ENCODE results near the gene ATM.

The ATM gene

DNA sequence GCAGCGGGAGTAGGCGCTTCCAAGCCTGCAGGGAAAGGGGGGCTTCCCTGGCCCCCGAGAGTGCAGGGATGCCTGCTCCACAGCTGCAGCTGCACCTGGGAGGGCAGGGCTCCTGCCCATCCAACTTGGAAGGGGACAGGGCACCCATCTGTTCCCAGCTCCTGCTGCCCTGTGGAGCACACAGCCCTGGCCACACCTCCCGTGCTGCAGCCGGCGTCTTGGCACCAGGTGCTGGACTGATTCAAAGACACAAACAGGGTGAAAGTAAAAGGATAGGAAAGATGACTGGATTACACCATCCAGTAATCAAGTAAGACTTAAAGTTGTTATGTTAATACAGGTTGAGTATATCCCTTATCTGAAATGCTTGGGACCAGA, 15.2 kb upstream of the ATM start:
- TF ChIP-seq, protein P1, sequence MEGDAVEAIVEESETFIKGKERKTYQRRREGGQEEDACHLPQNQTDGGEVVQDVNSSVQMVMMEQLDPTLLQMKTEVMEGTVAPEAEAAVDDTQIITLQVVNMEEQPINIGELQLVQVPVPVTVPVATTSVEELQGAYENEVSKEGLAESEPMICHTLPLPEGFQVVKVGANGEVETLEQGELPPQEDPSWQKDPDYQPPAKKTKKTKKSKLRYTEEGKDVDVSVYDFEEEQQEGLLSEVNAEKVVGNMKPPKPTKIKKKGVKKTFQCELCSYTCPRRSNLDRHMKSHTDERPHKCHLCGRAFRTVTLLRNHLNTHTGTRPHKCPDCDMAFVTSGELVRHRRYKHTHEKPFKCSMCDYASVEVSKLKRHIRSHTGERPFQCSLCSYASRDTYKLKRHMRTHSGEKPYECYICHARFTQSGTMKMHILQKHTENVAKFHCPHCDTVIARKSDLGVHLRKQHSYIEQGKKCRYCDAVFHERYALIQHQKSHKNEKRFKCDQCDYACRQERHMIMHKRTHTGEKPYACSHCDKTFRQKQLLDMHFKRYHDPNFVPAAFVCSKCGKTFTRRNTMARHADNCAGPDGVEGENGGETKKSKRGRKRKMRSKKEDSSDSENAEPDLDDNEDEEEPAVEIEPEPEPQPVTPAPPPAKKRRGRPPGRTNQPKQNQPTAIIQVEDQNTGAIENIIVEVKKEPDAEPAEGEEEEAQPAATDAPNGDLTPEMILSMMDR (IDR thresholded peaks at IDR 0.05; ENCODE audit: extremely low read depth, insufficient read depth, missing control alignments) = no peak
- DNase-seq (ENCODE audit: low spot score) = no peak
- in situ Hi-C loops (cut with MboI; ENCODE audit: low pct_unique_long_range_greater_than_20kb, low sequenced_read_pairs, unreplicated experiment) = no loop called here

DNA sequence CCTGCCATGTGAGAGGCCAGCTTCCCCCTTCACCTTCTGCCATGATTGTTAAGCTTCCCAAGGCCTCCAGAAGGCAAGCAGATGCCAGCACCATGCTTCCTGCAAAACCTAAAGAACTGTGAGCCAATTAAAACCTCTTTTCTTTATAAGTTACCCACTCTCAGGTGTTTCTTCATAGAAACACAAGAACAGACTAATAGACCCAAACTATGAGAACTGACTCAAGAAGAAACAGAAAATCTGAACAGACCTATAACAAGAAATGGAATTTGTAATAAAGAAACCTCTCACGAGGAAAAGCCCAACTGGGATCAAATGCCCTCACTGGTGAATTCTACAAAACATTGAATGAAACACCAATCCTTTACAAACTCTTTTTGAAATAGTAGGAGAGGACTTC, 12.4 kb upstream of the ATM start:
- in situ Hi-C loops (cut with MboI; ENCODE audit: low pct_unique_long_range_greater_than_20kb, low sequenced_read_pairs, unreplicated experiment) = no loop called here
- no peak for DNase-seq (ENCODE audit: low spot score)
- TF ChIP-seq, protein P1 (IDR thresholded peaks at IDR 0.05; ENCODE audit: extremely low read depth, insufficient read depth, missing control alignments) = no peak

DNA sequence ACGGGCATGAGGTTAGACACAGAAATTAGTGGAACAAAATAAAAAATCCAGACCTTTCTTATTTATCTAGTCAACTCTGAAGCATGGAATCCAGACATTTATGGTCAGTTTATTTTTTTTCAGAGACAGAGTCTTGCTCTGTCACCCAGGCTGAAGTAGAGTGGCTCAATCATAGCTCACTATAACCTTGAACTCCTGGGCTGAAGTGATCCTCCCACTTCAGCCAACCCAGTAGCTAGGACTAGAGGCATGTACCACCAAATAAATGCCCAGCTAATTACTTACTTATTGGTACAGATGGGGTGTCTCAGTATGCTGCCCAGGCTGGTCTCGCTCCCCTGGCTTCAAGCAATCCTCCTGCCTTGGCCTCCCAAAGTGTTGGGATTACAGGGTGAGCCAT, 9.1 kb upstream of the ATM start:
- in situ Hi-C loops (cut with MboI; ENCODE audit: low pct_unique_long_range_greater_than_20kb, low sequenced_read_pairs, unreplicated experiment) = no loop called here
- TF ChIP-seq, protein P1 (IDR thresholded peaks at IDR 0.05; ENCODE audit: extremely low read depth, insufficient read depth, missing control alignments) = no peak

DNA sequence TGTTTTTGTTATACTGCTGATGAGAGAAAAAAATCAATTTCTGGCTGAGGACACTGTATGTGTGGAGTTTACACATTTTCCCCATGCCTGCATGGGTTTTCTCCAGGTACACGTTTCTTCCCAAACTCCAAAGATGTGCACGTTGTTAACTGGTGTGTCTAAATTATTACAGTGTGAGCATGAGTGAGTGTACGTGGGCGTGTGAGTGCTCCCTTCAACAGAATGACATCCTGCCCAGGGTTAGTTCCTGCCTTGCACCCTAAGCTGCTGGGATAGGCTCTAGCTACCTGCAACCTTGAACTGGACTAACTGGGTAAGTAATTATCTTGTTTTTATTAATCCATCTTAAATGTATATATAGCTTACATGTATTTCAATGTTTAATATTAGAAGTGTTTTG, 5.9 kb upstream of the ATM start:
- TF ChIP-seq, protein P1 (IDR thresholded peaks at IDR 0.05; ENCODE audit: extremely low read depth, insufficient read depth, missing control alignments) = no peak
- in situ Hi-C loops (cut with MboI; ENCODE audit: low pct_unique_long_range_greater_than_20kb, low sequenced_read_pairs, unreplicated experiment) = no loop called here
- DNase-seq (ENCODE audit: low spot score) = no peak

More for the DNA sequence above, 9.1 kb upstream of the ATM start:
- no peak for DNase-seq (ENCODE audit: low spot score)

DNA sequence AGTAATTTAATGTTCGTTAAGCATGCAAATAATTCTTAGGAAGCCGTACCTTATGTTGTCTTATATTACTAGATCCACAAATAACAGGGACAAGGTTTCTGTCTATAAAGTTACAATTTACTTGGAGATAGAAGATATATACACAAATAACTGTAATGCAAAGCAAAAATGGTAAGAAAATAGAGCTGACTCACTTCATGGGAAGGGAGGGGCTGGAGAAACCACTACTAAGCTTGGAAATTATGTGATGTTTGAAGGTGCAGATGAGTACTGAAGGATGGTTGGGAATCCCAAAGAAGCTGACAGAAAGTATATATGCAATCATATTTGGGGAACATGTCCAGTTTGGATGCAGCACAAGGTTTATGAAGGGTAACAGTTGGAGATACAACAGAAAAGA, 4.4 kb upstream of the ATM start:
- in situ Hi-C loops (cut with MboI; ENCODE audit: low pct_unique_long_range_greater_than_20kb, low sequenced_read_pairs, unreplicated experiment) = no loop called here
- DNase-seq (ENCODE audit: low spot score) = no peak
- TF ChIP-seq, protein P1 (IDR thresholded peaks at IDR 0.05; ENCODE audit: extremely low read depth, insufficient read depth, missing control alignments) = no peak

DNA sequence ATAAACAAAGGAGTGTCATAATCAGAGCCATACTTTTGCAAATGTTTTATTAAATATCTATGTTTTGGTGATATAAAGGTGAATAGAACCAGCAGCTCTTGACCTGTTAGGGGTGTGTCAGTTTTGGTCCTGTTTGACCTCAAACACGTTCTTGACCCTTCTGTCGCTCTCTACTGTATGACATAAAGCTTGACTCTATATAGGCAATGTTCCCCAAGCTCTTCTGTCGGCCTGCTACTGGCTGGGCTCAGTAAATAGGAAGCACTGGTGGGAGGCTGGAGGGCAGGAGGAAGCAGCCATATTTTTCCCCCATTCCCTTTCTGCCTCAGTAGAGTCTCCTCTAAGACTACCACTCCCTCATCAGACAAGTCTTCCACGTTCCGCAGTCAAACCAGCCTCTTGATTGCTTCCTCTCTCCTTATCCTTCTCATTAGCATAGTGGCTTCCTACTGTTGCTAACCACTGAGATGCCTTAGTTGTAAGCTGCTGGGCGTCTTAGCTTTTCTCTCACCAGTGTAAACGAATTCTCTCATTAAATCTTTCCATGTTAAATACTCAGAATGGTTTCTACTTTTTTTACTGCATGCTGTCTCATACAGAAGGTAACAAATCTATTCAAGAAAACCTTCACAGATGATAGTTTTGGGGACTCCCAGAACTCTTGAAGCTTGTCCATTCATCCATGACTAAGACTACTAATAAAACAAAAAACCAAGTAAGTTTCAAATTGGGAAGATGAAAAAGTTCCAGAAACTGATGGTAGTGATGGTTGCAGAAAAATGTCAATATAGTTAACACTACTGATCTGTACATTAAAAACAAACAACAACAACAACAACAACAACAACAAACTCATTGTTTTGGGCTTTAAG, 3.7 kb upstream of the ATM start:
- in situ Hi-C loops (cut with MboI; ENCODE audit: low pct_unique_long_range_greater_than_20kb, low sequenced_read_pairs, unreplicated experiment) = no loop called here
- TF ChIP-seq, protein P1 (IDR thresholded peaks at IDR 0.05; ENCODE audit: extremely low read depth, insufficient read depth, missing control alignments) = no peak
- DNase-seq (ENCODE audit: low spot score) = no peak
